SK-N-SH treated with all-trans-retinoic acid at 6 μM for 48 hours (cell line): ENCODE measurements around the gene STIM2.
A peak's percentile ranks its signal among the peaks of the same experiment; 100 is the strongest.

ENCODE experiments used
- ATAC-seq: fragments of 200-7000 bp; cut with Tn5 transposase; 3 replicates; pipeline ENCODE4 v1.9.1; 2020; ENCODE audit warnings: mild to moderate bottlenecking, moderate library complexity
- ARNTL ChIP-seq: fragments of 450-650 bp; formaldehyde crosslinking; IDR thresholded peaks from 2 replicates; pipeline ENCODE4 v1.5.0; 2020; ENCODE audit warnings: low read depth, mild to moderate bottlenecking, moderate library complexity, borderline replicate concordance
- BACH2 ChIP-seq: fragments of 250-450 bp; sonication (Bioruptor Pico); IDR thresholded peaks from 2 replicates; pipeline ENCODE4 v1.9.0; 2021; ENCODE audit warnings: mild to moderate bottlenecking, borderline replicate concordance
- CSDC2 ChIP-seq: fragments of 250-450 bp; sonication (Bioruptor Pico); IDR thresholded peaks from 2 replicates; pipeline ENCODE4 v1.5.0; 2020; ENCODE audit warnings: mild to moderate bottlenecking, moderate library complexity
- ESRRG ChIP-seq: fragments of 250-450 bp; sonication (Bioruptor Pico); IDR thresholded peaks from 2 replicates; pipeline ENCODE4 v1.6.1; 2021; ENCODE audit warnings: mild to moderate bottlenecking
- GLIS3 ChIP-seq: fragments of 250-450 bp; sonication (Bioruptor Pico); IDR thresholded peaks from 2 replicates; pipeline ENCODE4 v1.5.0; 2020; ENCODE audit warnings: mild to moderate bottlenecking, moderate library complexity
- ISL1 ChIP-seq: fragments of 250-450 bp; sonication (Bioruptor Pico); IDR thresholded peaks from 2 replicates; pipeline ENCODE4 v2.1.2; 2022; ENCODE audit warnings: mild to moderate bottlenecking, moderate library complexity
- PPARA ChIP-seq: fragments of 250-450 bp; sonication (Bioruptor Pico); IDR thresholded peaks from 2 replicates; pipeline ENCODE4 v1.5.0; 2020; ENCODE audit warnings: mild to moderate bottlenecking, borderline replicate concordance
- RARB ChIP-seq: fragments of 250-450 bp; sonication (Bioruptor Pico); IDR thresholded peaks from 2 replicates; pipeline ENCODE4 v1.8.0; 2021; ENCODE audit warnings: mild to moderate bottlenecking, moderate library complexity
- SNAI2 ChIP-seq: fragments of 250-450 bp; sonication (Bioruptor Pico); IDR thresholded peaks from 2 replicates; pipeline ENCODE4 v1.5.0; 2020; ENCODE audit warnings: mild to moderate bottlenecking, moderate library complexity
- TCF4 ChIP-seq: fragments of 250-450 bp; sonication (Bioruptor Pico); IDR thresholded peaks from 2 replicates; pipeline ENCODE4 v1.8.0; 2021; ENCODE audit warnings: mild to moderate bottlenecking, moderate library complexity, borderline replicate concordance
- TOX ChIP-seq: fragments of 250-450 bp; sonication (Bioruptor Pico); IDR thresholded peaks from 2 replicates; pipeline ENCODE4 v1.8.0; 2021; ENCODE audit warnings: mild to moderate bottlenecking, moderate library complexity, borderline replicate concordance
- ZFP3 ChIP-seq: fragments of 250-450 bp; sonication (Bioruptor Pico); IDR thresholded peaks from 2 replicates; pipeline ENCODE4 v1.5.0; 2020; ENCODE audit warnings: mild to moderate bottlenecking, moderate library complexity
- ZFP30 ChIP-seq: fragments of 450-650 bp; formaldehyde crosslinking; IDR thresholded peaks from 2 replicates; pipeline ENCODE4 v1.5.0; 2022; ENCODE audit warnings: mild to moderate bottlenecking, moderate library complexity
- ZNF565 ChIP-seq: fragments of 450-650 bp; formaldehyde crosslinking; conservative IDR thresholded peaks from 2 replicates; pipeline ENCODE4 v1.5.0; 2020; ENCODE audit warnings: low read depth, mild to moderate bottlenecking, moderate library complexity
- ZNF70 ChIP-seq: fragments of 450-650 bp; formaldehyde crosslinking; IDR thresholded peaks from 2 replicates; pipeline ENCODE4 v1.5.0; 2020; ENCODE audit warnings: mild to moderate bottlenecking, moderate library complexity
- ZNF8 ChIP-seq: fragments of 450-650 bp; formaldehyde crosslinking; IDR thresholded peaks from 2 replicates; pipeline ENCODE4 v1.5.0; 2020; ENCODE audit warnings: mild to moderate bottlenecking, moderate library complexity
- TF ChIP-seq, protein P1 (sequence below): fragments of 250-450 bp; sonication (Bioruptor Pico); IDR thresholded peaks from 2 replicates; pipeline ENCODE4 v1.8.0; 2020; ENCODE audit warnings: mild to moderate bottlenecking, moderate library complexity, borderline replicate concordance
- TF ChIP-seq, protein P2 (sequence below): fragments of 250-450 bp; sonication (Bioruptor Pico); IDR thresholded peaks from 2 replicates; pipeline ENCODE4 v1.5.1; 2020; ENCODE audit warnings: low read depth, mild to moderate bottlenecking, moderate library complexity
- TF ChIP-seq, protein P3 (sequence below): fragments of 250-450 bp; sonication (Bioruptor Pico); IDR thresholded peaks from 2 replicates; pipeline ENCODE4 v1.8.0; 2021; ENCODE audit warnings: low read depth, mild to moderate bottlenecking, moderate library complexity, borderline replicate concordance

Gene STIM2

DNA sequence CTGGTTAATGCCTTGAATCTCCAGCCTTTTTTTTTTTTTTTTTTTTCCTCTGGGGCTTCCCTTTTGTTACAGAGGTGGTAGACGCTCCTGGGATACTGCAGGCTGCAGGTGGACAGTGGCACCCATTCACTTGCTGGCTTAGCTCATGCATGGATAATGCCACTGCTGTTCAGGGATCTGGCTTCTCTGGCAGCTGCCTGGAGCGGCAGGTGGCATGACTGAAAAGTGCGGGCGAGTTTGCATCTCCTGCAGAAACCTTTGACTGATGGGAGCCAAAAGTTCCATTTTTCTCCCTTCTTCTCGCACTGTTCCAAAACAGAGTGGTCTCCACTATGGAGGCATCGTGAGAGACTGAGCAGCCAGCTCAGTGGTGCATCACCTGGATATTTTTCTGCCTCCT lies 5.9 kb upstream of the STIM2 start (continued):
- TF ChIP-seq TCF4 (CRISPR knock-in tag) (no peak), ARNTL (CRISPR knock-in tag) (no peak), RARB (no peak), SNAI2 (CRISPR knock-in tag) (no peak), PPARA (CRISPR knock-in tag) (no peak), ESRRG (CRISPR knock-in tag) (no peak), CSDC2 (CRISPR knock-in tag) (no peak)

DNA sequence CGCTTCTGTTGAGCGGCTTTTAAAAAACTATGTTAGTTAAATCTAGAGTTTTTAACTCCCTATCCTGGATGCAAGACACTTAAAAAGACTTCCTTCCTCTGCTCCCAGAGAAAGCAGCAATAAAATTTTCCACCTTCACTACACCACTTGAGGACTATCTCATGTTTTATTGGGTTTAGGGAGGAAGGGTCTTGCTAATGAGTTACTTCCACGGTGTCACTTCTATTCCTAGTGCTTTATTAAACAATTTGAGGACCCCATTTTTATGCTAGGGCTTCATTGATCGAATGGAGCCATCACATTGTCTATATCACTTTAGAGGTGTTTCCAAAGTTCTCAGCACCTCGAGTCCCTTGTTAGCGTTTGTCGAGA lies 3.7 kb upstream of the STIM2 start:
- no peak for ATAC-seq
- TF ChIP-seq ZNF70 (CRISPR knock-in tag) = no peak
- TF ChIP-seq TOX (CRISPR knock-in tag) = no peak
- no peak for TF ChIP-seq ZNF565 (CRISPR knock-in tag)
- no peak for TF ChIP-seq ISL1 (CRISPR knock-in tag)
- TF ChIP-seq PPARA (CRISPR knock-in tag) = no peak
- no peak for TF ChIP-seq TCF4 (CRISPR knock-in tag)
- no peak for TF ChIP-seq ZFP3 (CRISPR knock-in tag)
- no peak for TF ChIP-seq ZNF8 (CRISPR knock-in tag)
- no peak for TF ChIP-seq GLIS3 (CRISPR knock-in tag)
- TF ChIP-seq BACH2 = no peak
- TF ChIP-seq, protein P1, sequence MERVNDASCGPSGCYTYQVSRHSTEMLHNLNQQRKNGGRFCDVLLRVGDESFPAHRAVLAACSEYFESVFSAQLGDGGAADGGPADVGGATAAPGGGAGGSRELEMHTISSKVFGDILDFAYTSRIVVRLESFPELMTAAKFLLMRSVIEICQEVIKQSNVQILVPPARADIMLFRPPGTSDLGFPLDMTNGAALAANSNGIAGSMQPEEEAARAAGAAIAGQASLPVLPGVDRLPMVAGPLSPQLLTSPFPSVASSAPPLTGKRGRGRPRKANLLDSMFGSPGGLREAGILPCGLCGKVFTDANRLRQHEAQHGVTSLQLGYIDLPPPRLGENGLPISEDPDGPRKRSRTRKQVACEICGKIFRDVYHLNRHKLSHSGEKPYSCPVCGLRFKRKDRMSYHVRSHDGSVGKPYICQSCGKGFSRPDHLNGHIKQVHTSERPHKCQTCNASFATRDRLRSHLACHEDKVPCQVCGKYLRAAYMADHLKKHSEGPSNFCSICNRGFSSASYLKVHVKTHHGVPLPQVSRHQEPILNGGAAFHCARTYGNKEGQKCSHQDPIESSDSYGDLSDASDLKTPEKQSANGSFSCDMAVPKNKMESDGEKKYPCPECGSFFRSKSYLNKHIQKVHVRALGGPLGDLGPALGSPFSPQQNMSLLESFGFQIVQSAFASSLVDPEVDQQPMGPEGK = no peak
- TF ChIP-seq SNAI2 (CRISPR knock-in tag) = no peak

DNA sequence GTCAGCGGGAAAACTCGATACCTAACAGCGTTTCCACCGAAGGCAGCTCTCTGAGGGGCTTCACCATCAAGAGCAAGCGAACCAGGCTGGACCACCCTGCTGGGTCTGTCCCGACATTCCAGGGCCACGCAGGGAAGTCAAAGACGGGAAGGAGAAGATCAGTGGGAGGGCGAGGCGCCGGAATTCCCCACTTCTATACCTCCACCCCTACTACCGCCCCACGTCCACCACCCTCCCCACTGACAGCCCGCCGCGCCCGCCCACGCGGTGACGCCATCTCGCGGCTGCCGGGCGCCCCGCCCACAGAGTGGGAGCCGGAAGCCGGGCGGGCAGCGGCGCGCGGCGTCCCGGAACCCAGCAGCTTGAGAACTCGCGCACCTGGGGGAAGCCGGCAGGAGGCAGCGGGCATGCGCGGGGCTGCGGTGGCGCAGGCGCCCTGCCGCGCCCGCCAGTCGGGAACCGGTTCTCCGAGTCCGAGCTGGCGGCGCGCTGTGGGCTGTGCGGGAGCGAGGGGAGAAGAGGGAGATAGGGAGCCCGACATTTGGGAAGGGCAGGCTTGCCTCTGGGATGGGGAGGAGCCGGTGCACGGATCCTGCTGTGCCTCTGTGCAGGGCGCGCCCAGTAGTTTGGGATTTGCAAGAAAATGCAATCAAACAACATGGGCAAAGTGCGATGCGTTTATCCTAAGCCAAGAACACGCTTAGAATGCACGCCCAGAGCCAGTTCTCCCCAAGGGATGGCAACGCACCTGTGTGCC lies 3.2 kb upstream of the STIM2 start:
- peak; percentile 68 for ATAC-seq
- TF ChIP-seq ZFP30 (CRISPR knock-in tag) = no peak
- TF ChIP-seq, protein P2, sequence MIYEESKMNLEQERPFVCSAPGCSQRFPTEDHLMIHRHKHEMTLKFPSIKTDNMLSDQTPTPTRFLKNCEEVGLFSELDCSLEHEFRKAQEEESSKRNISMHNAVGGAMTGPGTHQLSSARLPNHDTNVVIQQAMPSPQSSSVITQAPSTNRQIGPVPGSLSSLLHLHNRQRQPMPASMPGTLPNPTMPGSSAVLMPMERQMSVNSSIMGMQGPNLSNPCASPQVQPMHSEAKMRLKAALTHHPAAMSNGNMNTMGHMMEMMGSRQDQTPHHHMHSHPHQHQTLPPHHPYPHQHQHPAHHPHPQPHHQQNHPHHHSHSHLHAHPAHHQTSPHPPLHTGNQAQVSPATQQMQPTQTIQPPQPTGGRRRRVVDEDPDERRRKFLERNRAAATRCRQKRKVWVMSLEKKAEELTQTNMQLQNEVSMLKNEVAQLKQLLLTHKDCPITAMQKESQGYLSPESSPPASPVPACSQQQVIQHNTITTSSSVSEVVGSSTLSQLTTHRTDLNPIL (CRISPR knock-in tag) = no peak
- TF ChIP-seq, protein P3, sequence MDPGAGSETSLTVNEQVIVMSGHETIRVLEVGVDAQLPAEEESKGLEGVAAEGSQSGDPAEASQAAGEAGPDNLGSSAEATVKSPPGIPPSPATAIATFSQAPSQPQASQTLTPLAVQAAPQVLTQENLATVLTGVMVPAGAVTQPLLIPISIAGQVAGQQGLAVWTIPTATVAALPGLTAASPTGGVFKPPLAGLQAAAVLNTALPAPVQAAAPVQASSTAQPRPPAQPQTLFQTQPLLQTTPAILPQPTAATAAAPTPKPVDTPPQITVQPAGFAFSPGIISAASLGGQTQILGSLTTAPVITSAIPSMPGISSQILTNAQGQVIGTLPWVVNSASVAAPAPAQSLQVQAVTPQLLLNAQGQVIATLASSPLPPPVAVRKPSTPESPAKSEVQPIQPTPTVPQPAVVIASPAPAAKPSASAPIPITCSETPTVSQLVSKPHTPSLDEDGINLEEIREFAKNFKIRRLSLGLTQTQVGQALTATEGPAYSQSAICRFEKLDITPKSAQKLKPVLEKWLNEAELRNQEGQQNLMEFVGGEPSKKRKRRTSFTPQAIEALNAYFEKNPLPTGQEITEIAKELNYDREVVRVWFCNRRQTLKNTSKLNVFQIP (CRISPR knock-in tag) = no peak
- TF ChIP-seq, protein P1 = no peak
- no peak for TF ChIP-seq ISL1 (CRISPR knock-in tag)

DNA sequence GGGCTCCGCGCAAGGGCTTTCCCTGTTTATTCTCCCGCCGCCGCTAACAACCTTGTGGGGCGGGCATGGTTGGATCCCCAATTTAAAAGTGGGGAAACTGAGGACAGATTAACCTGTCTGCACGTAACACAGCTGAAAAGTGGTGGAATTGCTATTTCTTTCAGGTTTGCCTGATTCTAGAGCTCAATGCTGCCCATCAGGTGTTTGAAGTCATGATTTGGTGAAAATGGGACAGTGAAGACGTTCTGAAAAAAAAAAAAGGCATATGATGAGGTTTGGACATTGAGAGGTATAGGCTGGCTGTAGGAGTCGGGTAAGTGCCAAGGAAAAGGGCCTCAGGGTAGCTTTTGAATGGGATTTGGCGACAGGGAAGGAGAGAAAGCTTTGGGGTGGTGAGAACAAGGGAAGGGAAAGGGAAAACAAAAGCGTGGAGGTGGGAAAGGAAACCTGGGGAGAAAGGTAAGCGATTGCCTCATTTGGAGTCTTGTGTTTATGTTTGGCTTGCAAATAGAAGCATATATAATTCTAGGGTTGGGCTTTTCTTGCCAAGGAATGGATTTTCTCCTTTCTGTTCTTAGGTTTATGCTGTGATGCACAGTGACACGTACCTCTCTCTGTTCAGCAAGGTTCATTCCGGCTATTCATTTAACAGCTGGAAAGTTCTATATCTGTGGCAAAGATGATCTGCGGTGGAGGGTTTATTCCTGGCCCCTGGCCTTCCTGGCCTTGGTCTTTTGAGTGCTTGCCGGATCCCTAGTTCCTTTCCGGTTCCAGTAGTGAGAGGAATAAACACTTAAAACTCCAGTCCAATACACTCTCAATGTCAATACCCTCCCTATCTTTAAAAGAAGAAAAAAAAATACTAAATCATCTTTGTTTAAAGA lies 2.4 kb upstream of the STIM2 start:
- no peak for TF ChIP-seq ZFP3 (CRISPR knock-in tag)
- TF ChIP-seq ISL1 (CRISPR knock-in tag) = no peak
- no peak for ATAC-seq
